Endothelial cell of umbilical vein (primary cell): Measurements from ENCODE around the gene MAP4K2. TPM values are rescaled to one million over a fixed set of nuclear protein-coding genes. Genes with fewer than 3 reads are reported as not detected.

Experiments used
- BruUV-seq: library from RNA; stranded (reverse); fragments of 400-500 nt; replicated peaks from 2 replicates; lab custom pipeline; 2021; lab: Mats Ljungman, UMichigan
- CTCF ChIA-PET: fragments of 300-600, 350-600 bp; sonication (Branson Sonifier 250); formaldehyde crosslinking; loops from one replicate; lab custom pipeline; 2021; ENCODE audit warnings: antibody characterized with exemption, inconsistent platforms; lab: Charles Lee
- POLR2A ChIA-PET: fragments of 300-600, 350-600 bp; sonication (Branson Sonifier 250); formaldehyde crosslinking; loops from one replicate; lab custom pipeline; 2021; ENCODE audit warnings: antibody characterized with exemption, inconsistent platforms; lab: Charles Lee
- DNase-seq: peaks from one replicate; pipeline ENCODE4 v3.0.0-alpha.2; 2011; ENCODE audit warnings: low read depth, low spot score
- FAIRE-seq: peaks from 2 replicates; lab custom pipeline; 2011; peaks lifted over from hg19 to GRCh38; lab: Jason Lieb, UNC
- H2AFZ ChIP-seq: 2 replicates; pipeline ENCODE4 v1.6.0; 2012; ENCODE audit warnings: low read depth, low read length, control low read depth, inconsistent platforms
- H3K27ac ChIP-seq: 2 replicates; pipeline ENCODE4 v1.5.1; 2011; ENCODE audit warnings: low read depth, mild to moderate bottlenecking, control low read depth, low read length, moderate library complexity; ENCODE audit not compliant: insufficient read depth
- H3K27me3 ChIP-seq, 2 experiments: 2 replicates each; pipeline versions ENCODE4 v1.6.0 to v1.6.1; 2011; ENCODE audit warnings: low read length in 2 of 2, mixed read lengths in 1 of 2; ENCODE audit not compliant: control insufficient read depth in 2 of 2, insufficient read depth in 2 of 2
- H3K36me3 ChIP-seq, 2 experiments: 2 replicates in 1 of 2; 3 replicates in 1 of 2; pipeline ENCODE4 v1.5.1; 2011; ENCODE audit warnings: low read length in 2 of 2, mild to moderate bottlenecking in 1 of 2, moderate library complexity in 1 of 2; ENCODE audit not compliant: control insufficient read depth in 2 of 2, insufficient read depth in 2 of 2; ENCODE audit errors: extremely low read depth in 1 of 2
- H3K4me1 ChIP-seq: 3 replicates; pipeline ENCODE4 v1.5.1; 2011; ENCODE audit warnings: mild to moderate bottlenecking, low read length; ENCODE audit not compliant: control insufficient read depth, insufficient read depth; ENCODE audit errors: extremely low read depth
- H3K4me2 ChIP-seq: 2 replicates; pipeline ENCODE4 v1.6.1; 2011; ENCODE audit warnings: low read length, control low read depth, mixed read lengths; ENCODE audit not compliant: insufficient read depth
- H3K4me3 ChIP-seq, 3 experiments: fragments of 200-600 bp in 1 of 3; sonication (generic), shearing (Covaris generic) in 1 of 3; replicated peaks in 1 of 3; 2 replicates each; pipeline ENCODE4 v1.5.1; 2011 to 2016; ENCODE audit warnings: control low read depth in 3 of 3, low read length in 3 of 3, mild to moderate bottlenecking in 2 of 3, inconsistent platforms in 1 of 3, low read depth in 1 of 3, moderate library complexity in 1 of 3; ENCODE audit not compliant: insufficient read depth in 1 of 3
- H3K79me2 ChIP-seq: 2 replicates; pipeline ENCODE4 v1.6.0; 2012; ENCODE audit warnings: low read length, inconsistent platforms; ENCODE audit not compliant: control insufficient read depth, insufficient read depth
- H3K9ac ChIP-seq: replicated peaks from 2 replicates; pipeline ENCODE3; 2011; ENCODE audit warnings: low read length, control low read depth; ENCODE audit not compliant: insufficient read depth; ENCODE audit errors: extremely low read depth
- H3K9me1 ChIP-seq: replicated peaks from 3 replicates; pipeline ENCODE4 v1.6.0; 2011; ENCODE audit warnings: mild to moderate bottlenecking, low read length; ENCODE audit not compliant: control insufficient read depth, insufficient read depth; ENCODE audit errors: extremely low read depth
- H3K9me3 ChIP-seq: replicated peaks from 2 replicates; pipeline ENCODE4 v1.5.1; 2012; ENCODE audit warnings: low read length, inconsistent platforms; ENCODE audit not compliant: control insufficient read depth, insufficient read depth
- H4K20me1 ChIP-seq: replicated peaks from 2 replicates; pipeline ENCODE3; 2011; ENCODE audit warnings: mild to moderate bottlenecking, low read length; ENCODE audit not compliant: control insufficient read depth, insufficient read depth; ENCODE audit errors: extremely low read depth
- CTCF ChIP-seq, 2 donors: IDR thresholded peaks; 1 replicate in 1 of 2; 2 replicates in 1 of 2; pipeline ENCODE4 v1.5.1; 2011; ENCODE audit warnings: low read length in 2 of 2, mild to moderate bottlenecking in 2 of 2, moderate library complexity in 2 of 2, control low read depth in 1 of 2, inconsistent platforms in 1 of 2, low read depth in 1 of 2; ENCODE audit not compliant: insufficient read depth in 1 of 2; ENCODE audit errors: extremely low read depth in 1 of 2
- EZH2 ChIP-seq: IDR thresholded peaks from 2 replicates; pipeline ENCODE4 v1.6.1; 2012; ENCODE audit warnings: borderline replicate concordance, low read depth, mild to moderate bottlenecking, moderate library complexity, low read length, inconsistent platforms; ENCODE audit not compliant: severe bottlenecking
- FOS ChIP-seq: IDR thresholded peaks from 2 replicates; pipeline ENCODE4 v1.6.1; 2011; ENCODE audit warnings: mild to moderate bottlenecking, low read length, moderate library complexity, borderline replicate concordance; ENCODE audit not compliant: insufficient read depth
- GATA2 ChIP-seq: IDR thresholded peaks from 2 replicates; pipeline ENCODE4 v1.7.0; 2011; ENCODE audit warnings: low read depth, mild to moderate bottlenecking, moderate library complexity, mixed read lengths, low read length; ENCODE audit not compliant: insufficient read length, insufficient read depth
- JUN ChIP-seq: IDR thresholded peaks from 2 replicates; pipeline ENCODE4 v1.6.1; 2011; ENCODE audit warnings: borderline replicate concordance, low read depth; ENCODE audit not compliant: insufficient read length, insufficient read depth
- MAX ChIP-seq: IDR thresholded peaks from 2 replicates; pipeline ENCODE4 v1.6.1; 2011; ENCODE audit not compliant: insufficient read depth, insufficient read length
- MYC ChIP-seq: IDR thresholded peaks from one replicate; pipeline ENCODE4 v1.6.1; 2011; ENCODE audit warnings: mild to moderate bottlenecking, low read depth, low read length
- POLR2A ChIP-seq: IDR thresholded peaks from 2 replicates; pipeline ENCODE4 v1.6.1; 2012; ENCODE audit warnings: low read depth, mild to moderate bottlenecking, control low read depth, low read length
- POLR2AphosphoS5 ChIP-seq: IDR thresholded peaks from 2 replicates; pipeline ENCODE4 v1.6.1; 2012; ENCODE audit warnings: low read depth, mild to moderate bottlenecking, control low read depth, low read length, moderate library complexity; ENCODE audit not compliant: insufficient read depth
- dilution Hi-C: fragments of 300-500 bp; cut with MboI; formaldehyde crosslinking; loops from one replicate; pipeline ENCODE4 v1.15.0; 2019; ENCODE audit warnings: low sequenced_read_pairs; ENCODE audit not compliant: extremely low pct_ligation_motif_present
- intact Hi-C: fragments of 100-400 bp; cut with micrococcal nuclease; formaldehyde crosslinking; loops from one replicate; pipeline ENCODE4 v1.10.0; 2022
- polyA plus RNA-seq, 4 experiments: library from polyadenylated mRNA; depleted of rRNA in 3 of 4; stranded (reverse) in 3 of 4; unstranded in 1 of 4; fragments of >200 nt; gene quantifications; 2 replicates each; pipeline versions ENCODE4 v1.2.1 to v1.2.3, GENCODE V29; 2011 to 2012; ENCODE audit warnings: missing spikeins in 1 of 4
- total RNA-seq: library from RNA; stranded (reverse); gene quantifications from 2 replicates; pipeline ENCODE4 v1.2.3, GENCODE V29; 2021

MAP4K2 gene
- total and polyA plus RNA-seq, 2 donors (not counting 3 experiments of a cell fraction or from before 2014, with no cell fraction given), result 43.3 to 44.0 TPM

GRCh38 chr11:64826062-64826461, 23.0 kb upstream of the MAP4K2 start:
- Histone ChIP-seq H3K4me3 (no peak overlapping the region), H3K4me1 (no peaks in the 10 kb centered on the region), H3K27me3 (peaks cover 0 to 3% of the 10 kb centered on the region in 2 experiments), H3K9me3 (no peaks in the 10 kb centered on the region), H3K9me1 (no peaks in the 10 kb centered on the region), H3K36me3 (no peaks in the 10 kb centered on the region), H3K79me2 (no peaks in the 10 kb centered on the region), H3K9ac (no peak overlapping the region), H3K27ac (no peak overlapping the region), H2AFZ (no peak overlapping the region), H3K4me2 (no peak overlapping the region), H4K20me1 (no peaks in the 10 kb centered on the region)
- dilution Hi-C loops (no loop called here), intact Hi-C loops (no loop called here)
- CTCF ChIA-PET, result no interaction called here
- FAIRE-seq, result no peak
- no TSS peak for BruUV-seq
- TF ChIP-seq POLR2AphosphoS5, result no peak
- TF ChIP-seq EZH2, result no peak
- TF ChIP-seq MAX, result no peak
- TF ChIP-seq JUN, result no peak
- no peak for TF ChIP-seq FOS
- no peak for TF ChIP-seq MYC
- TF ChIP-seq CTCF (IDR thresholded peaks at IDR 0.05; ENCODE audit: extremely low read depth in 1 of 2, insufficient read depth in 1 of 2, low read depth in 1 of 2, low read length in 2 of 2), result no peak
- no peak for TF ChIP-seq GATA2
- TF ChIP-seq POLR2A, result no peak
- POLR2A ChIA-PET, result no interaction called here
- no peak for DNase-seq
